Testis (tissue), 3 donors: Measurements from ENCODE around the gene SYNE1. TPM values are rescaled to one million over a fixed set of nuclear protein-coding genes. Genes with fewer than 3 reads are reported as not detected.

ENCODE experiments used
- DNase-seq: peaks from one replicate; pipeline ENCODE4 v3.0.0-alpha.2; 2019
- H3K27ac ChIP-seq, 2 donors: fragments of 200-600 bp; sonication (generic); one replicate each; pipeline ENCODE4 v1.5.1; 2019
- H3K27me3 ChIP-seq: fragments of 200-600 bp; sonication (generic); one replicate; pipeline ENCODE4 v1.5.1; 2019
- H3K36me3 ChIP-seq: fragments of 200-600 bp; sonication (generic); one replicate; pipeline ENCODE4 v1.5.1; 2017; ENCODE audit warnings: low read depth; ENCODE audit errors: missing control alignments
- H3K4me1 ChIP-seq: fragments of 200-600 bp; sonication (generic); one replicate; pipeline ENCODE4 v1.5.1; 2019
- H3K4me3 ChIP-seq, 2 donors: fragments of 200-600 bp; sonication (generic); one replicate each; pipeline ENCODE4 v1.5.1; 2017 to 2019
- H3K9me3 ChIP-seq: fragments of 200-600 bp; sonication (generic); one replicate; pipeline ENCODE4 v1.5.1; 2017
- POLR2A ChIP-seq: fragments of 450-650 bp; IDR thresholded peaks from one replicate; pipeline ENCODE4 v1.6.1; 2017; ENCODE audit warnings: antibody characterized with exemption, mild to moderate bottlenecking, moderate library complexity
- WGBS, 2 donors: methylation state at CpG; one replicate each; pipeline ENCODE4 v1.1.5; 2018; 5-methylcytosine and 5-hydroxymethylcytosine counted together
- intact Hi-C: fragments of 100-400 bp; cut with DNase I; formaldehyde crosslinking; loops from one replicate; pipeline ENCODE4 v1.15.1; 2023; ENCODE audit warnings: low total_unique reads
- polyA plus RNA-seq: library from polyadenylated mRNA; stranded (reverse); fragments of 350-450 nt; fragmentation: Illumina TruSeq; extraction: RNeasy Lipid Tissue Mini Kit (QIAGEN cat#74804); gene quantifications from one replicate; pipeline ENCODE4 v1.2.3, GENCODE V29; 2014; ENCODE audit warnings: low read depth, low replicate concordance; ENCODE audit not compliant: insufficient read depth
- total RNA-seq, 2 donors: library from RNA; depleted of rRNA; stranded (reverse); fragments of >200 nt; gene quantifications; one replicate each; pipeline ENCODE4 v1.2.3, GENCODE V29; 2016
- TF ChIP-seq, protein P1 (sequence below), 3 experiments: fragments of 450-650 bp in 2 of 3; fragments of 200-600 bp in 1 of 3; sonication (generic) in 1 of 3; IDR thresholded peaks; one replicate each; pipeline ENCODE4 v1.5.1; 2016 to 2019; ENCODE audit warnings: antibody characterized with exemption in 3 of 3, mild to moderate bottlenecking in 2 of 3, moderate library complexity in 1 of 3

The SYNE1 gene
- total and polyA plus RNA-seq, 3 donors from 2014 or later, result 57.2 to 255 (median 228) TPM

- no peak overlapping the region for H3K4me3 ChIP-seq
- no peaks in the 10 kb centered on the region for H3K27me3 ChIP-seq
- intact Hi-C loops, result no loop called here
- TF ChIP-seq POLR2A, result no peak
- TF ChIP-seq, protein P1, sequence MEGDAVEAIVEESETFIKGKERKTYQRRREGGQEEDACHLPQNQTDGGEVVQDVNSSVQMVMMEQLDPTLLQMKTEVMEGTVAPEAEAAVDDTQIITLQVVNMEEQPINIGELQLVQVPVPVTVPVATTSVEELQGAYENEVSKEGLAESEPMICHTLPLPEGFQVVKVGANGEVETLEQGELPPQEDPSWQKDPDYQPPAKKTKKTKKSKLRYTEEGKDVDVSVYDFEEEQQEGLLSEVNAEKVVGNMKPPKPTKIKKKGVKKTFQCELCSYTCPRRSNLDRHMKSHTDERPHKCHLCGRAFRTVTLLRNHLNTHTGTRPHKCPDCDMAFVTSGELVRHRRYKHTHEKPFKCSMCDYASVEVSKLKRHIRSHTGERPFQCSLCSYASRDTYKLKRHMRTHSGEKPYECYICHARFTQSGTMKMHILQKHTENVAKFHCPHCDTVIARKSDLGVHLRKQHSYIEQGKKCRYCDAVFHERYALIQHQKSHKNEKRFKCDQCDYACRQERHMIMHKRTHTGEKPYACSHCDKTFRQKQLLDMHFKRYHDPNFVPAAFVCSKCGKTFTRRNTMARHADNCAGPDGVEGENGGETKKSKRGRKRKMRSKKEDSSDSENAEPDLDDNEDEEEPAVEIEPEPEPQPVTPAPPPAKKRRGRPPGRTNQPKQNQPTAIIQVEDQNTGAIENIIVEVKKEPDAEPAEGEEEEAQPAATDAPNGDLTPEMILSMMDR (IDR thresholded peaks at IDR 0.05), result no peak
- no peak for DNase-seq
- peaks cover 23% of the 10 kb centered on the region for H3K4me1 ChIP-seq
- no peak overlapping the region for H3K27ac ChIP-seq
- no peaks in the 10 kb centered on the region for H3K36me3 ChIP-seq
- H3K9me3 ChIP-seq, result no peaks in the 10 kb centered on the region
These were observed 33.3 kb downstream of the SYNE1 start for GRCh38 chr6:152603911-152604310.

- no peak overlapping the region for H3K4me3 ChIP-seq
- intact Hi-C loops, result no loop called here
- no peaks in the 10 kb centered on the region for H3K27me3 ChIP-seq
- H3K36me3 ChIP-seq, result no peaks in the 10 kb centered on the region
- peaks cover 31% of the 10 kb centered on the region for H3K4me1 ChIP-seq
- H3K9me3 ChIP-seq, result no peaks in the 10 kb centered on the region
- H3K27ac ChIP-seq, result peak overlapping the region; percentile 21 to 27
- no peak for TF ChIP-seq POLR2A
- TF ChIP-seq, protein P1 (IDR thresholded peaks at IDR 0.05), result no peak
- DNase-seq, result no peak
- WGBS, 2 donors, result 76 to 85% methylated on average over 5 of the region's 5 CpGs
These were observed 37.1 kb downstream of the SYNE1 start for GRCh38 chr6:152600022-152600421.

DNA sequence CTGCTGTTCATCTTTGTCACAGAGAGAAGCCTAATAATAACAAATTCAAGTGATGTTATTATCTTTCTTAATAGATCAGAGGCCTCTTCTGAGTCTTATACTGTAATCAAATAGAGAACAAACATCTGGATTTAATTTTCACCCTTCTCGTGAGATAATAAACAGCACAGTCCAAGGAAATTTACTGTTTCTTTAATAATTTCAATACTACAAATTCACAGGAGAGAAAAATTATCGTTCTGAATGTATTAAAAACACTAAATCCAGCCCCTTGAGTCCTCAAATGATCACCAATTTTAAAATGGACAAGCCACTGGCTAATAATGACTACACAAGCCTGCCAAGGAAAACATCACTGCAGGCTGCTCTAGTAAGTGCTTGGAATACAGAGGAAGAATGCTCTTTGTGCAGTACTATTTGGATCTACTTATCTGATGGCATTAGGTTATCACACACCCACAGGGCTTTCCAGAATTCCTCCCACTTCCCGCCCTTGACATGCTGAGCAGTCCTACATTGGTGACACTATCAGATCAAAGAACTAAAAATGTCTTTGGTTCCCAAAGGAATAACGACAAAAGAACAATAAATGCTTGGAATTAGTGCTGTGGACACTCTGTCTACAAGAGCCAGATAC, 38.1 kb downstream of the SYNE1 start:
- peak overlapping the region; percentile 21 to 27 for H3K27ac ChIP-seq
- WGBS, 2 donors, result 21 to 37% methylated on average over 4 of the region's 4 CpGs
- TF ChIP-seq, protein P1 (IDR thresholded peaks at IDR 0.05), result no peak
- no peak for TF ChIP-seq POLR2A
- peak; percentile 30 for DNase-seq
- H3K4me1 ChIP-seq, result peaks cover 31% of the 10 kb centered on the region
- no peaks in the 10 kb centered on the region for H3K27me3 ChIP-seq
- no peak overlapping the region for H3K4me3 ChIP-seq
- H3K9me3 ChIP-seq, result no peaks in the 10 kb centered on the region
- no peaks in the 10 kb centered on the region for H3K36me3 ChIP-seq
- intact Hi-C loops, result no loop called here

DNA sequence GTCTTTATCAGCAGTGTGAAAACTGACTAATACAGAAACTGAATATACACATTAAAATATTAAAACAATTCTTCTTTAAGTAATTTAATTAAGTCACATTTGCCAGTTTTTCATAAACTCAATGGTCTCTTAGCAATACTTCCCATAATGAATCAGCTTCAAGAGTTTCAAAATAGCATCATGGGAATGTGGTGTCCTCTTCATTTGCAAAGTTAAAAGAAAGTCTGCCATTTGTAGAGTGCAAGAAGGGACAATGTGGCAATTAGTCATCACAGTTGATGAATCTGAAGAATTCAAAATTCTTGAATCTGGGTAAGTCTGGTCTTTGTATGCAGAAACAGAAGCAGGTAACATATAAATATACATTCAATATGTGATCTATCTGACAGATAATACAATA, 38.7 kb downstream of the SYNE1 start:
- Histone ChIP-seq H3K4me1 (peaks cover 31% of the 10 kb centered on the region), H3K9me3 (no peaks in the 10 kb centered on the region), H3K36me3 (no peaks in the 10 kb centered on the region), H3K4me3 (no peak overlapping the region), H3K27me3 (no peaks in the 10 kb centered on the region), H3K27ac (no peak overlapping the region)
- intact Hi-C loops, result no loop called here
- no peak for DNase-seq
- TF ChIP-seq POLR2A, result no peak
- TF ChIP-seq, protein P1 (IDR thresholded peaks at IDR 0.05), result no peak

- no peaks in the 10 kb centered on the region for H3K9me3 ChIP-seq
- 86 to 87% methylated on average over 2 of the region's 2 CpGs for WGBS, 2 donors
- TF ChIP-seq, protein P1 (IDR thresholded peaks at IDR 0.05), result no peak
- TF ChIP-seq POLR2A, result no peak
- H3K4me1 ChIP-seq, result peaks cover 31% of the 10 kb centered on the region
- H3K36me3 ChIP-seq, result no peaks in the 10 kb centered on the region
- H3K27ac ChIP-seq, result no peak overlapping the region
- H3K27me3 ChIP-seq, result no peaks in the 10 kb centered on the region
- DNase-seq, result no peak
- intact Hi-C loops, result no loop called here
- H3K4me3 ChIP-seq, result no peak overlapping the region
These were observed 40.4 kb downstream of the SYNE1 start for GRCh38 chr6:152596726-152597125.
